Trophoblast cell (in vitro differentiated cells and primary cell): ENCODE measurements around the gene SEC63.
A peak's percentile ranks its signal among the peaks of the same experiment; 100 is the strongest.
"Not testable (repeated sequence)": the region's sequence is repeated elsewhere in the genome, so short reads cannot be mapped to it uniquely, and the experiment has no call there.

Experiments used
- DNase-seq, 2 donors: peaks; one replicate each; pipeline ENCODE4 v3.0.0-alpha.2; 2016
- H2AFZ ChIP-seq: 2 replicates; pipeline ENCODE4 v1.6.1; 2013; ENCODE audit warnings: low read length, moderate library complexity, mild to moderate bottlenecking; ENCODE audit not compliant: insufficient read depth, poor library complexity
- H2AK5ac ChIP-seq: 2 replicates; pipeline ENCODE4 v1.6.1; 2013; ENCODE audit warnings: mild to moderate bottlenecking, low read length
- H2BK120ac ChIP-seq: 2 replicates; pipeline ENCODE4 v1.6.1; 2013; ENCODE audit warnings: low read length, mild to moderate bottlenecking, moderate library complexity; ENCODE audit not compliant: insufficient read depth, poor library complexity
- H2BK12ac ChIP-seq: 2 replicates; pipeline ENCODE4 v1.6.1; 2013; ENCODE audit warnings: mild to moderate bottlenecking, low read length, moderate library complexity
- H2BK5ac ChIP-seq: 2 replicates; pipeline ENCODE4 v1.6.1; 2013; ENCODE audit warnings: low read length, low read depth, moderate library complexity, mild to moderate bottlenecking; ENCODE audit not compliant: poor library complexity
- H3K14ac ChIP-seq: 2 replicates; pipeline ENCODE4 v1.6.1; 2013; ENCODE audit warnings: mild to moderate bottlenecking, low read length
- H3K18ac ChIP-seq: 2 replicates; pipeline ENCODE4 v1.6.1; 2013; ENCODE audit warnings: mild to moderate bottlenecking, low read length
- H3K23ac ChIP-seq: 2 replicates; pipeline ENCODE4 v1.6.1; 2013; ENCODE audit warnings: low read length
- H3K27ac ChIP-seq: 2 replicates; pipeline ENCODE4 v1.5.1; 2013; ENCODE audit warnings: low read depth, mild to moderate bottlenecking, inconsistent platforms, low read length, moderate library complexity
- H3K27me3 ChIP-seq: 2 replicates; pipeline ENCODE4 v1.6.1; 2013; ENCODE audit warnings: inconsistent platforms, mild to moderate bottlenecking, low read length, moderate library complexity; ENCODE audit not compliant: insufficient read depth
- H3K36me3 ChIP-seq, 2 experiments: 1 replicate in 1 of 2; 2 replicates in 1 of 2; pipeline ENCODE4 v1.6.1; 2013; ENCODE audit warnings: low read length in 2 of 2, mild to moderate bottlenecking in 2 of 2, moderate library complexity in 1 of 2; ENCODE audit not compliant: insufficient read depth in 2 of 2, control insufficient read depth in 1 of 2
- H3K4ac ChIP-seq: 2 replicates; pipeline ENCODE4 v1.6.1; 2013; ENCODE audit warnings: low read depth, mild to moderate bottlenecking, low read length, moderate library complexity
- H3K4me1 ChIP-seq, 2 experiments: 1 replicate in 1 of 2; 2 replicates in 1 of 2; pipeline ENCODE4 v1.6.1; 2013; ENCODE audit warnings: low read length in 2 of 2, mild to moderate bottlenecking in 2 of 2, moderate library complexity in 1 of 2; ENCODE audit not compliant: insufficient read depth in 2 of 2, control insufficient read depth in 1 of 2
- H3K4me2 ChIP-seq: 2 replicates; pipeline ENCODE4 v1.6.1; 2013; ENCODE audit warnings: inconsistent platforms, mild to moderate bottlenecking, low read length, moderate library complexity
- H3K4me3 ChIP-seq: 2 replicates; pipeline ENCODE4 v1.5.1; 2013; ENCODE audit warnings: mild to moderate bottlenecking, low read depth, low read length, inconsistent platforms
- H3K79me1 ChIP-seq: one replicate; pipeline ENCODE4 v1.6.1; 2013; ENCODE audit warnings: low read length
- H3K79me2 ChIP-seq: 2 replicates; pipeline ENCODE4 v1.6.1; 2013; ENCODE audit warnings: low read length, mild to moderate bottlenecking; ENCODE audit not compliant: control insufficient read depth, insufficient read depth, poor library complexity
- H3K9ac ChIP-seq: 2 replicates; pipeline ENCODE4 v1.6.1; 2013; ENCODE audit warnings: mild to moderate bottlenecking, low read length
- H3K9me3 ChIP-seq: 2 replicates; pipeline ENCODE4 v1.6.1; 2013; ENCODE audit warnings: low read depth, mild to moderate bottlenecking, control low read depth, inconsistent platforms, low read length; ENCODE audit not compliant: insufficient read depth
- H4K12ac ChIP-seq: 2 replicates; pipeline ENCODE4 v1.6.1; 2013; ENCODE audit warnings: low read depth, mild to moderate bottlenecking, low read length, moderate library complexity
- H4K8ac ChIP-seq: 2 replicates; pipeline ENCODE4 v1.6.1; 2013; ENCODE audit warnings: low read depth, mild to moderate bottlenecking, low read length, moderate library complexity
- H4K91ac ChIP-seq: one replicate; pipeline ENCODE4 v1.6.1; 2013; ENCODE audit warnings: low read depth, mild to moderate bottlenecking, low read length, moderate library complexity
- WGBS: extraction: QIAGEN DNeasy Blood & Tissue Kit; methylation state at CpG from one replicate; pipeline ENCODE4 v1.1.7; 2013; ENCODE audit warnings: missing lambda C conversion rate; ENCODE audit not compliant: insufficient read length, insufficient coverage; ENCODE audit errors: extremely low coverage; 5-methylcytosine and 5-hydroxymethylcytosine counted together

Gene SEC63

GRCh38 chr6:107941199-107941598 is 16.8 kb downstream of the SEC63 start:
- Histone ChIP-seq H3K9ac (no peak overlapping the region), H3K27ac (no peak overlapping the region), H4K8ac (no peak overlapping the region), H2AFZ (no peak overlapping the region), H3K36me3 (peaks cover 0 to 2% of the 10 kb centered on the region in 2 experiments), H3K9me3 (no peaks in the 10 kb centered on the region), H4K91ac (no peak overlapping the region), H3K18ac (no peak overlapping the region), H3K4me2 (no peak overlapping the region), H3K4me1 (no peaks in the 10 kb centered on the region), H4K12ac (no peak overlapping the region), H3K4ac (no peak overlapping the region), H3K4me3 (no peak overlapping the region), H3K27me3 (no peaks in the 10 kb centered on the region), H2BK120ac (no peak overlapping the region), H2BK12ac (no peak overlapping the region), H3K23ac (no peak overlapping the region), H2AK5ac (no peak overlapping the region), H3K79me2 (peaks cover 7% of the 10 kb centered on the region), H2BK5ac (no peak overlapping the region), H3K14ac (no peak overlapping the region), H3K79me1 (no peaks in the 10 kb centered on the region)
- DNase-seq, result no peak
- WGBS, result no CpG with 5 or more reads among the region's 2 CpGs

DNA sequence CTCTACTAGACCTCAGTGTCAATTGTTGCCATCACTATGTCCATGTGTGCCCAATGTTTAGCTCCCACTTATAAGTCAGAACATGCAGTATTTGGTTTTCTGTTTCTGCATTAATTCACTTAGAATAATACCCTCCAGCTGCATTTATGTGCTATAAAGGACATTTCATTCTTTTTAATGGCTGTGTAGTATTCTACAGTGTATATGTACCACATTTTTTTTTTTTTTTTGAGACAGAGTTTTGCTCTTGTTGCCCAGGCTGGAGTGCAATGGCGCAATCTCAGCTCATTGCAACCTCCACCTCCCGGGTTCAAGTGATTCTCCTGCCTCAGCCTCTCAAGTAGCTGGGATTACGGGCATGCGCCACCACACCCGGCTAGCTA is 21.1 kb downstream of the SEC63 start:
- WGBS, result no CpG with 5 or more reads among the region's 5 CpGs
- H3K27ac ChIP-seq, H3K27me3 ChIP-seq, H3K4me2 ChIP-seq, H2BK5ac ChIP-seq, H3K4me1 ChIP-seq, H3K18ac ChIP-seq, H3K36me3 ChIP-seq, H4K8ac ChIP-seq, H3K9me3 ChIP-seq, H3K9ac ChIP-seq, H4K12ac ChIP-seq, H3K14ac ChIP-seq, H2AK5ac ChIP-seq, H2BK120ac ChIP-seq, H4K91ac ChIP-seq, H3K4me3 ChIP-seq, H3K79me2 ChIP-seq, H3K23ac ChIP-seq, H3K79me1 ChIP-seq, H2AFZ ChIP-seq, DNase-seq, H2BK12ac ChIP-seq: not testable (repeated sequence)
- H3K4ac ChIP-seq, result peak overlapping the region; percentile 62

GRCh38 chr6:107936162-107936909 is 21.7 kb downstream of the SEC63 start:
- Histone ChIP-seq H3K27ac (no peak overlapping the region), H4K12ac (no peak overlapping the region), H3K27me3 (no peaks in the 10 kb centered on the region), H3K4me1 (no peaks in the 10 kb centered on the region), H2BK5ac (no peak overlapping the region), H3K23ac (no peak overlapping the region), H3K4me2 (no peak overlapping the region), H3K4ac (peak overlapping the region; percentile 62), H3K9ac (no peak overlapping the region), H3K36me3 (peaks cover 0 to 2% of the 10 kb centered on the region in 2 experiments), H3K9me3 (no peaks in the 10 kb centered on the region), H2BK12ac (no peak overlapping the region), H2AK5ac (no peak overlapping the region), H3K79me1 (no peaks in the 10 kb centered on the region), H3K79me2 (peaks cover 6% of the 10 kb centered on the region), H3K4me3 (no peak overlapping the region), H4K8ac (no peak overlapping the region), H3K14ac (no peak overlapping the region), H2AFZ (no peak overlapping the region), H4K91ac (no peak overlapping the region), H2BK120ac (no peak overlapping the region), H3K18ac (no peak overlapping the region)
- no CpG with 5 or more reads among the region's 3 CpGs for WGBS
- no peak for DNase-seq

GRCh38 chr6:107934229-107934628 is 23.8 kb downstream of the SEC63 start:
- not testable (repeated sequence) for H3K79me1 ChIP-seq, H3K4me3 ChIP-seq, H2BK12ac ChIP-seq, H3K18ac ChIP-seq, H3K79me2 ChIP-seq, H2AK5ac ChIP-seq, H2BK5ac ChIP-seq, H3K14ac ChIP-seq, H3K27me3 ChIP-seq, H2BK120ac ChIP-seq, H3K36me3 ChIP-seq, H3K23ac ChIP-seq, DNase-seq, H3K4me1 ChIP-seq, H3K4me2 ChIP-seq, H2AFZ ChIP-seq, H3K9ac ChIP-seq, H4K91ac ChIP-seq, H3K9me3 ChIP-seq, H3K4ac ChIP-seq, H4K12ac ChIP-seq, H4K8ac ChIP-seq, H3K27ac ChIP-seq
- no CpG with 5 or more reads among the region's 35 CpGs for WGBS
